ENCODE data around the gene WDR64. TPM values are rescaled to one million over a fixed set of nuclear protein-coding genes. Genes with fewer than 3 reads are reported as not detected.

Gene WDR64
- total and polyA plus RNA-seq, 11 donors = not detected

DNA sequence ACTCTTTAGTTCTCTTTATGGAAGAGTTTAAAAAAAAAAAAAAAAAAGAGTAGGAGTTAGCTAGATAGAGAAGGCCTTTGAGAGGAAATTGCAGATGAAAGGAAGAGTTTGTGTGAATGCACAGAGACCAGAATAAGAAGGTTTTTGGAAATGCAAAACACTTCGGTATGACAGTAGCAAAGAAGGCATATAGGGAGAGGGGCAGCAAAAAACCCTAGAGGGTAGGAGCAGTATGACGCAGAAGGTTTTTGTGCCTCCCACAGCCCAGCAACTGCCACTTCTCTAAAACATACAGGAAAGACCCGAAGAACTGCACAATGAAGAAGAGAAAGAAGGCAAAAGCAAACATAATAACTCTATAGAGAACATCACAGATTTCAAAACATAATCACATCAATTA lies 84.3 kb downstream of the WDR64 start:
- Histone ChIP-seq H3K27me3 (peaks cover 0 to 5% (median 0%) of the 10 kb centered on the region in 9 donors), H3K27ac (no peak overlapping the region), H3K9me3 (no peaks in the 10 kb centered on the region), H3K4me1 (no peaks in the 10 kb centered on the region), H3K36me3 (no peaks in the 10 kb centered on the region), H3K4me3 (no peak overlapping the region)
- ATAC-seq (no peak), DNase-seq (no peak)
- WGBS, 4 donors = 73 to 84% (median 76%) methylated on average over 3 of the region's 3 CpGs
- intact Hi-C loops (cut with DNase I) = no loop called here
- TF ChIP-seq, protein P1, sequence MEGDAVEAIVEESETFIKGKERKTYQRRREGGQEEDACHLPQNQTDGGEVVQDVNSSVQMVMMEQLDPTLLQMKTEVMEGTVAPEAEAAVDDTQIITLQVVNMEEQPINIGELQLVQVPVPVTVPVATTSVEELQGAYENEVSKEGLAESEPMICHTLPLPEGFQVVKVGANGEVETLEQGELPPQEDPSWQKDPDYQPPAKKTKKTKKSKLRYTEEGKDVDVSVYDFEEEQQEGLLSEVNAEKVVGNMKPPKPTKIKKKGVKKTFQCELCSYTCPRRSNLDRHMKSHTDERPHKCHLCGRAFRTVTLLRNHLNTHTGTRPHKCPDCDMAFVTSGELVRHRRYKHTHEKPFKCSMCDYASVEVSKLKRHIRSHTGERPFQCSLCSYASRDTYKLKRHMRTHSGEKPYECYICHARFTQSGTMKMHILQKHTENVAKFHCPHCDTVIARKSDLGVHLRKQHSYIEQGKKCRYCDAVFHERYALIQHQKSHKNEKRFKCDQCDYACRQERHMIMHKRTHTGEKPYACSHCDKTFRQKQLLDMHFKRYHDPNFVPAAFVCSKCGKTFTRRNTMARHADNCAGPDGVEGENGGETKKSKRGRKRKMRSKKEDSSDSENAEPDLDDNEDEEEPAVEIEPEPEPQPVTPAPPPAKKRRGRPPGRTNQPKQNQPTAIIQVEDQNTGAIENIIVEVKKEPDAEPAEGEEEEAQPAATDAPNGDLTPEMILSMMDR (IDR thresholded peaks at IDR 0.05) = no peak
- TF ChIP-seq POLR2A (IDR thresholded peaks at IDR 0.05) = no peak

DNA sequence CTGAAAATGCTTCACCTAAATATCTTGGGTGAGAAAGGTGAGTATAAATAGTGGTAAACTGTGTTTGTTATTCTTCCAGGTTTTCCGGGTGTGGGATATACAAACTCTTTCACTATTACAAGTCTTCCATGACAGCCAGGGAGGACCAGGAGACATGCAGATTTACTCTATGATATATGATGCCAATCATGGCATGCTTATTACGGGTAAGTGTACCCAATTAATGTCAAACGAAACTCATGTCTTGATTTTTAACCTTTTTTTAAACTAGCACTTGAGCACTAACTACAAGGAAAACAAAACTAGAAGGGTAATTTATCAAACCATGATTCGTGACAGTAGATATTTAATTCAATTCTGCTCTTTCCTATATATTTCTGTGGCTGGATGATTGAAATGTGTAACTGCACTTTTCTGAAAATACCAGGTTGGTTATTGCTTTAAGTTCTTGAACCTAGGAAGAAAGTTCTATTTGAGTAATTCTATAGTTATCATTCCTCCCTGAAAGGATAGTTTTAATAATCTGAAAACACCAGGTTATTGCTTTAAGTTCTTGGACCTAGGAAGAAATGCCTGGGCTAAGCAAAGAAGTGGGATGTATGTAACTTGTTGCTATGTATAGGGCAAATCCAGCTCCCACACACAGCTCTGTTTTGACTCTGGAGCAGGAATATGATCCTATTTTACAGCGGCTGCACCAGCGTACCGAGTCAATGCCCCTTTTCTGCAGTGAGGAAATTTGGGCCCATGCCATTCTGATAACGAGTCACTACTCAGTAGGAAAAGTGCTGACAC lies 86.4 kb downstream of the WDR64 start:
- Histone ChIP-seq H3K36me3 (no peaks in the 10 kb centered on the region), H3K4me1 (no peaks in the 10 kb centered on the region), H3K4me3 (no peak overlapping the region), H3K27me3 (peaks cover 0 to 5% (median 0%) of the 10 kb centered on the region in 9 donors), H3K9me3 (no peaks in the 10 kb centered on the region), H3K27ac (no peak overlapping the region)
- WGBS, 4 donors = 52 to 61% (median 53%) methylated on average over 8 of the region's 8 CpGs
- ATAC-seq = no peak
- TF ChIP-seq POLR2A (IDR thresholded peaks at IDR 0.05) = no peak
- TF ChIP-seq, protein P1 (IDR thresholded peaks at IDR 0.05) = no peak
- intact Hi-C loops (cut with DNase I) = no loop called here
- no peak for DNase-seq

DNA sequence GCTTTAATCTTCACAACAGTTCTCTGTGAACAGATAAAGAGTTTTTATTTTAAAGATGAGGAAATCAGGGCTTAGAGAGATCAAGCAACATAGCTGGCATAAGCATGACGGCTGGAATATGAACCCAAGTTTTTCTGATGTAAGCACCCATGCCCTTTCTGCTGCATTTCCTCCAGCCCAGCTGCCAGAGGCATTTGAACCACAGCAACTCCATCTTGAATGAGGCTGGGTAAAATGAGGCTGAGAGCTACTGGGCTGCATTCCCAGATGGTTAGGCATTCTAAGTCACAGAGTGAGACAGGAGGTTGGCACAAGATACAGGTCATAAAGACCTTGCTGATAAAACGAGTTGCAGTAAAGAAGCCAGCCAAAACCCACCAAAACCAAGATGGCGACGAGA lies 90.0 kb downstream of the WDR64 start:
- TF ChIP-seq, protein P1 (IDR thresholded peaks at IDR 0.05) = no peak
- no peak for TF ChIP-seq POLR2A (IDR thresholded peaks at IDR 0.05)
- Histone ChIP-seq H3K27me3 (peaks cover 0 to 5% (median 0%) of the 10 kb centered on the region in 9 donors), H3K4me3 (no peak overlapping the region), H3K4me1 (no peaks in the 10 kb centered on the region), H3K27ac (no peak overlapping the region), H3K9me3 (no peaks in the 10 kb centered on the region), H3K36me3 (no peaks in the 10 kb centered on the region)
- 62 to 77% (median 70%) methylated on average over 4 of the region's 4 CpGs for WGBS, 4 donors
- intact Hi-C loops (cut with DNase I) = no loop called here
- ATAC-seq = no peak
- no peak for DNase-seq

DNA sequence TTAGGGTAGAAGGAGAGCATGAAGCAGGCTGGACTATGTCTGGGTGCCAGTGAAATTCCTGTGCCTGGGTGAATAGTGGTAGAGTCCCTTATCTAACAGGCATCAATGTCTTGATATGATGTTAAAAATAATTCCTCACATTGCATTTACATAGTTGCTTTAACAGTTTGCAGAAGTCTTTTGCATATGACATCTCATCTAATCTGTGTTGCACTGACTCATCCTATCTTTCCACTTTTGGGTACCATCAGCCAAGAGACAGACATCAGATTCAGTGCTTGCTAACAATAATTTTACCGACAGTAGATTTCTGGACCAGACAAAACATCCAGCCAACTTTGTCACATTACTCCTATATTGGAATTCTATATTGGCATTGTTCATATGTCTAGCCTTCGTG lies 92.5 kb downstream of the WDR64 start:
- no peak for TF ChIP-seq POLR2A (IDR thresholded peaks at IDR 0.05)
- TF ChIP-seq, protein P1 (IDR thresholded peaks at IDR 0.05) = no peak
- DNase-seq (no peak), ATAC-seq (no peak)
- intact Hi-C loops (cut with DNase I) = no loop called here
- Histone ChIP-seq H3K4me1 (no peaks in the 10 kb centered on the region), H3K27me3 (peaks cover 0 to 8% (median 0%) of the 10 kb centered on the region in 9 donors), H3K9me3 (no peaks in the 10 kb centered on the region), H3K4me3 (no peak overlapping the region), H3K27ac (no peak overlapping the region), H3K36me3 (no peaks in the 10 kb centered on the region)
- WGBS, 4 donors = 81 to 87% (median 84%) methylated on average over 2 of the region's 2 CpGs

All from heart left ventricle (tissue), 16 donors.